ENCODE data around the gene NEDD4. TPM values are rescaled to one million over a fixed set of nuclear protein-coding genes. Genes with fewer than 3 reads are reported as not detected.

The NEDD4 gene
- total and polyA plus RNA-seq, 10 of the 15 experiments (the other 5 are each of a cell fraction or from before 2014, with no cell fraction given) = 1.3 to 7.7 (median 4.4) TPM

DNA sequence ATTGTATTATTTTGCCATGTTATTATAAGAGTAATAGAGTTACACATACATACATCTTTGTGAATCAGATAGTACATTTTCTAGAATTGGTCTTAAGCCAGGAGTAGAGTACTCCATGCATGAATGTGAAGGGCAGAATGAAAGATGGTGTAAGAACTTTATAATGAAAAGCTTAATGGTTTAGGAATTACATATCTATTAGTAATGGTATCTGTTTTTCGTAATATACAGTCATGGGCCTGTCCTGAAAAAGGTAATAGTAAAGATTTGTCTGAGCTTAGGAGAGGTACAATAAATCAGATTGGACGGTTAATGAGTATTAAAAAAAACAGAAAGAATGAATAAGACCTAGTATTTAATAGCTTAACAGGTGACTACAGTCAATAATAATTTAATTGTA is 132.3 kb downstream of the NEDD4 start:
- SMC1A ChIA-PET (ENCODE audit: uncharacterized antibody, unreplicated experiment) = no interaction called here
- in situ Hi-C loops (cut with MboI) = no loop called here
- intact Hi-C loops (cut with micrococcal nuclease; ENCODE audit: unreplicated experiment) = no loop called here

More for the DNA sequence above, 132.3 kb downstream of the NEDD4 start:
- ChIA-PET CTCF (interaction anchor here (1.2 to 1.6 kb wide), 2 partner anchors 11 to 15 kb away, joined by 3 to 4 read pairs; no protein-coding TSS in a partner anchor), POLR2A (no interaction called here), RAD21 (ENCODE audit: unreplicated experiment) (no interaction called here)
- no peak overlapping the region for H3K4me3 ChIP-seq
- no peak overlapping the region for H3K4me2 ChIP-seq (ENCODE audit: control insufficient read depth, insufficient read depth)
- H3K36me3 ChIP-seq (ENCODE audit: control insufficient read depth in 2 of 2, insufficient read depth in 2 of 2, low read length in 1 of 2) = peaks cover 0 to 4% of the 10 kb centered on the region in 2 experiments; a peak in 1 of 4 replicates
- no peaks in the 10 kb centered on the region for H3K79me2 ChIP-seq (ENCODE audit: control insufficient read depth, insufficient read depth, low read length)
- H4K20me1 ChIP-seq (ENCODE audit: control insufficient read depth, insufficient read depth) = no peaks in the 10 kb centered on the region
- no peak overlapping the region for H2AFZ ChIP-seq (ENCODE audit: control insufficient read depth, low read depth, low read length)
- DNase-seq (ENCODE audit: low read depth, low spot score) = no peak
- no peak overlapping the region for H3K27ac ChIP-seq (ENCODE audit: control insufficient read depth, insufficient read depth)
- TF ChIP-seq ZNF217 (IDR thresholded peaks at IDR 0.05) (no peak), SMAD5 (IDR thresholded peaks at IDR 0.05; ENCODE audit: low read depth) (no peak), HDGF (IDR thresholded peaks at IDR 0.05) (no peak), SMAD1 (IDR thresholded peaks at IDR 0.05; ENCODE audit: low read depth, partially characterized antibody) (no peak), SIN3A (IDR thresholded peaks at IDR 0.05; ENCODE audit: low read depth, low read length) (no peak), ZNF274 (IDR thresholded peaks at IDR 0.05; ENCODE audit: insufficient read depth, insufficient read length) (no peak), ESRRA (IDR thresholded peaks at IDR 0.05; ENCODE audit: low read length) (no peak), CHD2 (IDR thresholded peaks at IDR 0.05; ENCODE audit: borderline replicate concordance, low read depth, low read length) (no peak), CBX5 (IDR thresholded peaks at IDR 0.05; ENCODE audit: low read depth) (no peak), RBBP5 (conservative IDR thresholded peaks at IDR 0.05) (no peak), MYB (IDR thresholded peaks at IDR 0.05; ENCODE audit: borderline replicate concordance, low read depth, low read length) (no peak), MYC (IDR thresholded peaks at IDR 0.05; ENCODE audit: insufficient read depth, insufficient read length, insufficient replicate concordance, low read length, severe bottlenecking) (no peak), SPI1 (IDR thresholded peaks at IDR 0.05; ENCODE audit: borderline replicate concordance, insufficient read depth, low read depth, low read length) (no peak), BCL11A (IDR thresholded peaks at IDR 0.05; ENCODE audit: low read depth, low read length) (no peak), PML (IDR thresholded peaks at IDR 0.05; ENCODE audit: low read length) (no peak), SREBF1 (IDR thresholded peaks at IDR 0.05; ENCODE audit: low read length) (no peak)
- TF ChIP-seq, protein P1, sequence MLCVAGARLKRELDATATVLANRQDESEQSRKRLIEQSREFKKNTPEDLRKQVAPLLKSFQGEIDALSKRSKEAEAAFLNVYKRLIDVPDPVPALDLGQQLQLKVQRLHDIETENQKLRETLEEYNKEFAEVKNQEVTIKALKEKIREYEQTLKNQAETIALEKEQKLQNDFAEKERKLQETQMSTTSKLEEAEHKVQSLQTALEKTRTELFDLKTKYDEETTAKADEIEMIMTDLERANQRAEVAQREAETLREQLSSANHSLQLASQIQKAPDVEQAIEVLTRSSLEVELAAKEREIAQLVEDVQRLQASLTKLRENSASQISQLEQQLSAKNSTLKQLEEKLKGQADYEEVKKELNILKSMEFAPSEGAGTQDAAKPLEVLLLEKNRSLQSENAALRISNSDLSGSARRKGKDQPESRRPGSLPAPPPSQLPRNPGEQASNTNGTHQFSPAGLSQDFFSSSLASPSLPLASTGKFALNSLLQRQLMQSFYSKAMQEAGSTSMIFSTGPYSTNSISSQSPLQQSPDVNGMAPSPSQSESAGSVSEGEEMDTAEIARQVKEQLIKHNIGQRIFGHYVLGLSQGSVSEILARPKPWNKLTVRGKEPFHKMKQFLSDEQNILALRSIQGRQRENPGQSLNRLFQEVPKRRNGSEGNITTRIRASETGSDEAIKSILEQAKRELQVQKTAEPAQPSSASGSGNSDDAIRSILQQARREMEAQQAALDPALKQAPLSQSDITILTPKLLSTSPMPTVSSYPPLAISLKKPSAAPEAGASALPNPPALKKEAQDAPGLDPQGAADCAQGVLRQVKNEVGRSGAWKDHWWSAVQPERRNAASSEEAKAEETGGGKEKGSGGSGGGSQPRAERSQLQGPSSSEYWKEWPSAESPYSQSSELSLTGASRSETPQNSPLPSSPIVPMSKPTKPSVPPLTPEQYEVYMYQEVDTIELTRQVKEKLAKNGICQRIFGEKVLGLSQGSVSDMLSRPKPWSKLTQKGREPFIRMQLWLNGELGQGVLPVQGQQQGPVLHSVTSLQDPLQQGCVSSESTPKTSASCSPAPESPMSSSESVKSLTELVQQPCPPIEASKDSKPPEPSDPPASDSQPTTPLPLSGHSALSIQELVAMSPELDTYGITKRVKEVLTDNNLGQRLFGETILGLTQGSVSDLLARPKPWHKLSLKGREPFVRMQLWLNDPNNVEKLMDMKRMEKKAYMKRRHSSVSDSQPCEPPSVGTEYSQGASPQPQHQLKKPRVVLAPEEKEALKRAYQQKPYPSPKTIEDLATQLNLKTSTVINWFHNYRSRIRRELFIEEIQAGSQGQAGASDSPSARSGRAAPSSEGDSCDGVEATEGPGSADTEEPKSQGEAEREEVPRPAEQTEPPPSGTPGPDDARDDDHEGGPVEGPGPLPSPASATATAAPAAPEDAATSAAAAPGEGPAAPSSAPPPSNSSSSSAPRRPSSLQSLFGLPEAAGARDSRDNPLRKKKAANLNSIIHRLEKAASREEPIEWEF (IDR thresholded peaks at IDR 0.05; ENCODE audit: insufficient replicate concordance, low read depth, low read length) = no peak
- TF ChIP-seq, protein P2, sequence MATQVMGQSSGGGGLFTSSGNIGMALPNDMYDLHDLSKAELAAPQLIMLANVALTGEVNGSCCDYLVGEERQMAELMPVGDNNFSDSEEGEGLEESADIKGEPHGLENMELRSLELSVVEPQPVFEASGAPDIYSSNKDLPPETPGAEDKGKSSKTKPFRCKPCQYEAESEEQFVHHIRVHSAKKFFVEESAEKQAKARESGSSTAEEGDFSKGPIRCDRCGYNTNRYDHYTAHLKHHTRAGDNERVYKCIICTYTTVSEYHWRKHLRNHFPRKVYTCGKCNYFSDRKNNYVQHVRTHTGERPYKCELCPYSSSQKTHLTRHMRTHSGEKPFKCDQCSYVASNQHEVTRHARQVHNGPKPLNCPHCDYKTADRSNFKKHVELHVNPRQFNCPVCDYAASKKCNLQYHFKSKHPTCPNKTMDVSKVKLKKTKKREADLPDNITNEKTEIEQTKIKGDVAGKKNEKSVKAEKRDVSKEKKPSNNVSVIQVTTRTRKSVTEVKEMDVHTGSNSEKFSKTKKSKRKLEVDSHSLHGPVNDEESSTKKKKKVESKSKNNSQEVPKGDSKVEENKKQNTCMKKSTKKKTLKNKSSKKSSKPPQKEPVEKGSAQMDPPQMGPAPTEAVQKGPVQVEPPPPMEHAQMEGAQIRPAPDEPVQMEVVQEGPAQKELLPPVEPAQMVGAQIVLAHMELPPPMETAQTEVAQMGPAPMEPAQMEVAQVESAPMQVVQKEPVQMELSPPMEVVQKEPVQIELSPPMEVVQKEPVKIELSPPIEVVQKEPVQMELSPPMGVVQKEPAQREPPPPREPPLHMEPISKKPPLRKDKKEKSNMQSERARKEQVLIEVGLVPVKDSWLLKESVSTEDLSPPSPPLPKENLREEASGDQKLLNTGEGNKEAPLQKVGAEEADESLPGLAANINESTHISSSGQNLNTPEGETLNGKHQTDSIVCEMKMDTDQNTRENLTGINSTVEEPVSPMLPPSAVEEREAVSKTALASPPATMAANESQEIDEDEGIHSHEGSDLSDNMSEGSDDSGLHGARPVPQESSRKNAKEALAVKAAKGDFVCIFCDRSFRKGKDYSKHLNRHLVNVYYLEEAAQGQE (IDR thresholded peaks at IDR 0.05; ENCODE audit: low read depth, low read length) = no peak
- no peak for ATAC-seq
- H3K9ac ChIP-seq (ENCODE audit: control insufficient read depth, insufficient read depth, low read length) = no peak overlapping the region
- H3K4me1 ChIP-seq (ENCODE audit: control insufficient read depth, insufficient read depth, low read length) = no peaks in the 10 kb centered on the region
- FAIRE-seq = peak; percentile 41
- no peaks in the 10 kb centered on the region for H3K9me3 ChIP-seq (replicated peaks; ENCODE audit: control insufficient read depth, insufficient read depth, low read length)
- no TSS peak for BruUV-seq (replicated peaks)
- 98% methylated on average over 2 of the region's 2 CpGs for WGBS (ENCODE audit: insufficient coverage, insufficient replicate concordance, low lambda C conversion rate, missing lambda C conversion rate)
- no peaks in the 10 kb centered on the region for H3K27me3 ChIP-seq (replicated peaks in 1 of 2; ENCODE audit: control insufficient read depth in 2 of 2, insufficient read depth in 2 of 2, low read length in 1 of 2)

All from GM12878 (cell line).